Stimulated activated CD4-positive, alpha-beta T cell treated with anti-CD3 and anti-CD28 coated beads, Interleukin-15, amount 100 ng/mL, for 24 hours (primary cell): ENCODE data around the gene CERS1.

ENCODE experiments used
- DNase-seq: peaks from one replicate; pipeline ENCODE4 v3.0.0-alpha.2; 2020

Gene CERS1

DNA sequence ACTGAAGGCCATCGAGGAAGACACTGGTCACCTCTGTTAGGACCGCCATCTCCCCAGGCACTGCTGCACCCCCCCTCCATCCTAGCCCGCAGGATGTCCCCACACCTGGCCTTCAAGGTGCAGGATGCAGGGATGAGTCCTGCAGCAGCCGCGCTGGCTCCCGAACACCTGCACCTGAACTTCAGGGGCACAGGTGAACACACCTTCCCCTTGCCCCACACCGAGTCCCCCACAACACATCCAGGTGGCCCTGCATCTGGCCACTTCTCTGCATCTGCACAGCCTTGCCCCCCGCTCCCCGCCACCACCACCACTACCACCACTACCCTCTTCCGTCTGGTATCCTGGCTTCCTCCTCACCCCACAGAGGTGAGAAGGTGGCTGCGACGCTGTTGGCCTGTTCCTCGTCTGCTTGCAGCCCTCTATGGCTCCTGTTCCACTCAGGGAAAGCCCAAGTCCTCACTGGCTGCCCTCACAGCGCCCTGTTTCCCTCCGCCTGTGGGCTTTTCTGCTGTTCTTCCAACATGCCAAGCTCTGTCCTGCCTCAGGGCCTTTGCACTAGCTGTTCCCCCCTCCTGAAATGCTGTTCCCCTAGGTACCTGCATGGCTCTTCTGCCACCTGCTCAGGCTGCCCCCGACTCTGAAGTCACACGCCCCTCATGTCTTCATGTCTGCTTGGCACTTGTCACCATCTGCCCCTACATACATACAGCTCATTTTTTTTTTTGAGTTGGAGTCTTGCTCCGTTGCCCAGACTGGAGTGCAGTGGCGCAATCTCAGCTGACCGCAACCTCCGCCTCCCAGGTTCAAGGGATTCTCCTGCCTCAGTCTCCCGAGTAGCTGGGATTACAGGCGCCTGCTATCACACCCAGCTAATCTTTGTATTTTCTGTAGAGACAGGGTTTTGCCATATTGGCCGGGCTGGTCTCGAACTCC lies 1.4 kb upstream of the CERS1 start:
- no peak for DNase-seq

DNA sequence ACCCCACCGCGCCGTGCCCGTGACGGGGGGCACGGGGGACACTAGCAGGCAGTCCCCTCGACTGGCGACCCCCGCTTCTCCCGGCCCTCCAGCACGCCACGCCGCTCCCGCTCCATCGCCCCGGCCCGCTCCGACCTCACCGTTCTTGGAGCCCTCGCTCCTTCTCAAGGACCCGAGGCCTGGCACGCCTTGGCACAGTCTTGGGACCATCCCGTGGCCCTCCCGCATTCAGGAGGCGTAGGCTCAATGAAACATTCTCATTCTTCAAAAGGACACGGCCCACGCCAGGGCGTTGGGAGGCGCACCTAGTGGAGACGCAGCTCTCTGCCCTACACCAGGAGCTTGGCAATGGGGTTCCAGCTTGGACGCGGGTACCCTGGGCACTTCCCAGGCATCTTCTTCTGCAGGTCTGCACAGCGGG lies 473 bp upstream of the CERS1 start:
- peak; percentile 25 for DNase-seq

DNA sequence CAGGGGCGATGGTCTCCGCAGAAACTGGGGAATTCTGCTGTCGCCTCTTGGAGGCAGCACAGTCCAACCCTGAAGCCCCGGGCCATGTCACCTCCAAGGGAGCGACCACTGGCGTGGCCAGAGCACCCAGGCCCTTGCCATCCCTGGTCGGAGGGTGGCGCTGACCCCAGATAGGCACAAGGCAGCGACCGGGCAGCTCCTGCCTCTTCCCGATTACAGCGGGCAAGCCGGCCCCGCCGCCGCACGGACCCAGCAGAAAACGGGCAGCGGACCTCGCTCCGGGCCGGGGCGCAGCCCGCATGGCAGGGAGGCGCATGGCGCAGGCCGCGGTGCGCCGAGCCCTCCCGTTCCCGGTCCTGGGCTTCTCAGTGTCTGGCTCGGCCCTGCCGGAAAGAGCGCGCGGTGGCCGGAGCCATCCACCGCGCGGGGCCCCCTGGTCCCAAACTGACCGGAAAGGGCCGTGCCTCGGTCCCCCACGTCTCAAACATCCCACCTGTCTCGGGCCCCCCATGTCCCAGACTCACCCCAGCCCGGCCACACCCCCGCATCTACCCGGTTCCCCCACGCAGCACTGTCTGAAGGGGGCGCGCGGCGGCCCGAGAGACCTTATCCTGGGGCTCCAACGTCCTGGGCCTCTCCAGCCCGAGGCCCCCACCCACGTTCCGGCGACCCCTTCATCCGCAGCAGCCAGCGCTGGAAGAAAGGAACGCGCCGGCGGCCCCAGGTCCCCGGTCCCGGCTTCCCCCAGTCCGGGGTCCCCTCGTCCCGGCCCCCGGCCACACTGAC lies 727 bp downstream of the CERS1 start:
- no peak for DNase-seq

DNA sequence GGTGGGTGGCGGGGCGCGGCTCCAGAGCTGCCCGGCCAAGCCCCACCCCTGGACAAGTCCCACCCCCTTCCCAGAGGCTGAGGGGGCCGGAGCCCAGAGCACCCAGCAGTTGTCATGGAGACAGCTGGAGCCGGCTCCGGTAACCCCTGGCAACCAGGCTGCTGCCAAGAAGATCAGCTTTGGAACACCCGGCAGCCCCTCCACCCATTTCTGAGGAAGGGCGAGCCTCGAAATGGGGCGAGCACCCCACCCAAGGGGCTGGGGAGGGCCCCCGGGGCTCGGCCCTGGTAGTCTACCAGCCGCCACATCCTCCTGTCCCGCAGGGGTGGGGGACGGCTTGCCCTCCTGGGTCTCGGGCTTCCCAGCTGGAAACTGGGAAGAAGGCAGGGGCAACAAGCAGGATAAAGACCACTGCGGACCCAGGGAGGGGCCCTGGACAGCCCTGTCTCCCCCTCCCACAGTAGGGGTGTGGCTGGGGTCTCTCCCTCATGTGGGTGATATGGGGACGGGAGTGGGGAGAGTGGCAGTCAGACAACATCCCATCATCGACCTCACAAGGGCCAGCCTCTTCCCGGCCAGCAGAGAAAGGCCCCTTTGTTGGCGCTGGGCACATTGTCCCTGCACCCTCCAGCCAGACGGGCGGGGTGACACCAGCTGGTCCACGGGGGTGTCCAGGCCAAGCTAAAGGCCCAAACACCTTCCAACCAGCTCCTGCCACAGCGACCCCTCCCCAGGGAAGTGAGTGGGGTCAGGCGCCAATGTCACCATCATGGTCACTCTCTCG lies 1.5 kb downstream of the CERS1 start:
- no peak for DNase-seq

DNA sequence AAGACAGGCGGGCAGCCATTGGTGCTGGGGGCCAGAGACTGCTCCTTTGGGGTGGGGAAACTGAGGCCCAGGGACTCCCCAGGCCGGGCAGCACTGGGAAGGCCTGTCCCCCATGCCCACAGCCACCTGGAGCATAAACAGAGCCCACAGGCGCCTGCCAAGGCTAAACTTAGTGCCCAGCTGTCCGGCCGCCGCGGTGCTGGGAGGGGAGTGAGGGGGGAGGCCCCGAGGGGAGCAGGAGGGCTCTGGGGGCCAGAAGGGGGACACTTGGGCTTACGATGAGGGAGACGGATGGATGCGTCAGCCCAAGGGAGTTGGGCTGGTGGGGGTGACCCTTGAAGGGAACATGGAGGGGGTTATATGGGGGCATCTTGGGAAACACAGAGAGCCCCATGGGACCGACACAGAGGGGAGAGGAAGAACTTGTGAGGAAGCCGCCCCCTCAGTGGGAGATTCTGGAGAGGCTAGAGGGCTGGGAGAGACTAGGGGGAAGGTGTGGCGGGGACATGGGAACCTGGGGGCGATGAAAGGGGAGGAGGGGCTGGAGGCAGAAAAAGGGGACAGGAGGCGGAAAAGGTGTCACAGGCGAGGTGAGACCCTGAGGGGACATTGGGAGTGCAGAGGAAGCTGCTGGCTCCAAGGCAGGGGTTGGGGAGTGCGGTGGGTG lies 2.2 kb downstream of the CERS1 start:
- DNase-seq = no peak

DNA sequence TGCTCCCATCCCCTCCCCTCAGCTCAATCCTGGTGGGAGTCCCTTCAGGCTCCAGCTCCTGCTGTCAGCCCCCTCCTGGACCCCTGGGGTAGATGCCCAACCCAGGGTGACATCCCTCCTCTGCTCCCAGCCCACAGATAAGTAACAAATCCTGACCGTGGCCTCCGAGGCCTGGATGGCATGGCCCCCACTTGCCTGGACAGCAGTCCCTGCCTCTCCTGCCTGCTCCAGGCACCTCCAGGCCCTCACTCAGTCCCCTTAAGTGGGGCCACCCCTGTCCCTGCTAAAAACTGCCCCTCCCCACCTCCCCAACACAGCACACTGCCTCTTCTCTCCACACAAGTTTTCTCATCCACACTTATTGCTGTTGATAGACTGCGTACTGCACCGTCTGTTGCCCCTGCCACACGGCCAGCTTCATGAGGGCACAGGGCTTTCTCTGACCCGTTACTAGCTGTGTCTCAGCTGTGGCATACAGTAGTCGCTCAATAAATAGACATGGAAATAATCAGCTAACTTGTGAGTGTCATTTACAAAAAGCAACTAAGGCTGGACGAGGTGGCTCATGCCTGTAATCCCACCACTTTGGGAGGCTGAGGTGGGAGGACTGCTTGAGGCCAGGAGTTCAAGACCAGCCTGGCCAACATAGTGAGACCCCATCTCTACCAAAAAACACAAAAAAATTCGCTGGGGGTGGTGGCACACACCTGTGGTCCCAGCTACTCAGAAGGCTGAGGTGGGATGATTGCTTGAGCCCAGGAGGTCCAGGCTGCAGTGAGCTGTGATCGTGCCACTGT lies 5.8 kb downstream of the CERS1 start:
- no peak for DNase-seq

DNA sequence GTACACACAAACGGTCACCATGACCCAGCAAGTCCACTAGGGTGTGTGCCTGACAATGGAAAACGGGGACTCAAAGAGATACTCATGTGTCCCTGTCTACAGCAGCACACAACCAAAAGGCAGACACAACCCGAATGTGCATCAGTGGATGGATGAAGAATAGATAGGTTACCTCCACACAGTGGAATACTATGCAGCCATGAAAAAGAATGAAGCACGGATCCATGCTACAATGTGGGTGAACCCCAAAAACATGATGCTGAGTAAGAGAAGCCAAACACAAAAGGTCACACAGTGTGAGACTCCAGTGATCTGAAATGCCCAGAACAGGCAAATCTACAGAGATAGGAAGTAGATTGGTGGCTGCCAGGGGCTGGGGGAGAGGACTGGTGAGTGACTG lies 9.0 kb downstream of the CERS1 start:
- no peak for DNase-seq

DNA sequence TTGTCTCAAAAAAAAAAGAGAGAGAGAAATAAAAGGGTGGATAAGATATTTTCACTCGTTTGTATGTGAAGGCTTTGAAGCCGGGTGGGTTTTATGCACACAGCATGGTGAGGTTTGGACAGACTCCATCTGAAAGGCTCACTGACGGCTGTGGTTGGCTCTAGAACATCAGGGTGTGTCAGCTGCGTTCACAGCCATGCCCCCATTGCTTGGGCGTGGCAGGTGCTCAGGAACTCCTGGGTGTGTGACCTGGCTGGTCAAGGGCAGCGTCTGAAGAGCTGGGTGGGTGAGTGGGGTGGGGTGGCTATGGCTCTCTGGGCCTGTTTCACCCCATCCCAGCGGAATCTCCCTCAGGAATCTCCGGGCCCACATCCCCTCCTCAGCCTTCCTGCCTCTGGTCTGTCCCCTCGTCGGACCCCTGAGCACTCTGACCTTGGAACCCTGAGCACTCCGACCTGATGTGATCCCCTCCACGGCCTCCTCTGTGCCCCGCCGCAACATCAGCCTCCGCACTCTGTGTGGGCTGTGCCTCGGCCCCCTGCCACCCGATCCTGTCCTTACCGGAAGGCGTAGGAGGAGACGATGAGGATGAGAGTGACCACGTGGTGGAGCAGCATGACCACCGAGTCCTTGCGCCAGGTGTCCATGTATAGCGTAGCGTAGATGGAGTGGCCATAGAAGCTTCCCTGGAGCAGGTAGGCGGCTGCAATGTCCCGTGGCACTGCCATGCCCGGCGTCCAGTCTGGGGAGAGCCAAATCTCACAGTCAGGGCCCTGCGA lies 12.2 kb downstream of the CERS1 start:
- no peak for DNase-seq

DNA sequence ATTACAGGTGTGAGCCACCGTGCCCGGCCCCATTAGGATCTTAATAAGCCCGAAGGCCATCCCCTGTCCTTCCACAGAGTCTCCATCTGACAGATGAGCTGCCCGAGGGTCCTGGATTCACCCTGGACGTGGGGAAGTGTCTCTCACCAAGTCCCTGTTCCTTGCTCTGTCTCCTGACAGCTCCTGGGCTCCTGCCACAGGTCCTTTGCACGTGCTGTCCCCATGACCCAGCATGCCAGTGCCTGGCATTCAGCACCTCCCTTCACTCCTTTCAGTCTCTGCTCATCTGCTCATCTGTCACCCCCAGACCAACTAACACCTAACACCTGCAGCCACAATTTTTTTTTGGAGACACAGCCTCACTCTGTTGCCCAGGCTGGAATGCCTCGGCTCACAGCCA lies 14.5 kb downstream of the CERS1 start:
- no peak for DNase-seq

DNA sequence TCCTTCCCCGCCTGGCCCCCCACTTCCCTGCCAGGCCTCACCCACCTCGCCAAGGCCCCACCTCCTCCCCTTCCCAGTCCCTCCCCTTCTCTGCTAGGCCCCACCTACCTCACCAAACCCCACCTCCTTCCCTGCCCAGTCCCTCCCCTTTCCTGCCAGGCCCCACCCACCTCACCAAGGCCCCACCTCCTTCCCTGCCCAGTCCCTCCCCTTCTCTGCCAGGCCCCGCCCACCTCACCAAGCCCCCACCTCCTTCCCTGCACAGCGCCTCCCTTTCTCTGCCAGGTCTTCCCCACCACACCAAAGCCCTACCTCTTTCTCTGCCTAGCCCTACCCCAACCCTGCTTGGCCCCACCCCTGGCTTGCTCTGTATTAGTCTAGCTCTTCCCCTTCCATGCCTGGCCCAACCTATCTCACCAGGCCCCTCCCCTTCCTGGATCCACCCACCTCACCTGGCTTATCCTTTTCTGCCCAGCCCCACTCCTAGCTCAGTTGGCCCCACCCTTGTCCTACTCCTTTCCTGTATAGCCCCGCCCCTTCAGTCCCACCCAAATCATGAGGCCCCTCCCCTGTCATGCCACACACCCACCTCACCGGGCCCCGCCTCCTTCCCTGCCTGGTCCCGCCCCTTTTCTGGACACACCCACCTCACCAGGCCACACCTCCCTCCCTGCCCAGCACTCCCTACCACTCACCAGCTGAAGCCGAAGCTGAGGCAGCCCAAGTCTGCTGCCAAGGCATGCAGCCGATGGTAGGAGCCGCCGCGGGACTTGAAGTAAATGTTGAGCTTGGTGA lies 16.2 kb downstream of the CERS1 start:
- DNase-seq = peak; percentile 40

DNA sequence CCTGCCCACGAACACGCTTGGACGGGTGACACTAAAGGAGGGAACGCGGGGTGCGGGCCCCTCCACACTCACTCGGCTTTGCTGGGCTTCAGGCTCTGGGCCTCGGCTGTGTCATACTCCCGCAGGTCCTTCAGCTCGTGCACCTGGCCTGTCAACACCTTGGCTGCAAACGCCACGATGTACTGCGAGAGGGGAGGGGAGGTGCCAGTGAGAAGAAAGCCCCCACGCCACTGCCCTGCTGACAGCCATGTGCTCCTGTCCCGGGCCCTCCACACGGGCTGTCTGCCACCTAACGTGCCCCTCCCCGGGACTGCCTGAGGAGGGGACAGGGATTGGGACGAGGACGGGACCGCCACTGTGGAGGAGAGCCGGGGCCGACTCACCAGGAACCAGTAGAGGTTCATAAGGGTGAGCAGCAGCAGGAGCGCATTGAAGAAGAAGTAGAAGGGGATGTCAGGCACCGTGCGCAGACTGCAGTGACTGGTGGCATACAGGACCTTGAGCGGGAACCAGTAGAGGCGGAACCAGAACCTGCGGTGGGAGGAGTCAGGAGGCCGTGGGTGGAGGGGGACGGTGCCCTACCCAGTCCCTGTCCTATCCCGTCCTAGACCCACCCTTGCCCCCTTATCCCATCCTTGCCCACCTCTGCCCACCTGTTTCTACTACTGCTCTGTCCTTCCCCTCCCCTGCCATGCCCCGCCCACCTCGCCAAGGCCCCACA lies 16.9 kb downstream of the CERS1 start:
- no peak for DNase-seq

DNA sequence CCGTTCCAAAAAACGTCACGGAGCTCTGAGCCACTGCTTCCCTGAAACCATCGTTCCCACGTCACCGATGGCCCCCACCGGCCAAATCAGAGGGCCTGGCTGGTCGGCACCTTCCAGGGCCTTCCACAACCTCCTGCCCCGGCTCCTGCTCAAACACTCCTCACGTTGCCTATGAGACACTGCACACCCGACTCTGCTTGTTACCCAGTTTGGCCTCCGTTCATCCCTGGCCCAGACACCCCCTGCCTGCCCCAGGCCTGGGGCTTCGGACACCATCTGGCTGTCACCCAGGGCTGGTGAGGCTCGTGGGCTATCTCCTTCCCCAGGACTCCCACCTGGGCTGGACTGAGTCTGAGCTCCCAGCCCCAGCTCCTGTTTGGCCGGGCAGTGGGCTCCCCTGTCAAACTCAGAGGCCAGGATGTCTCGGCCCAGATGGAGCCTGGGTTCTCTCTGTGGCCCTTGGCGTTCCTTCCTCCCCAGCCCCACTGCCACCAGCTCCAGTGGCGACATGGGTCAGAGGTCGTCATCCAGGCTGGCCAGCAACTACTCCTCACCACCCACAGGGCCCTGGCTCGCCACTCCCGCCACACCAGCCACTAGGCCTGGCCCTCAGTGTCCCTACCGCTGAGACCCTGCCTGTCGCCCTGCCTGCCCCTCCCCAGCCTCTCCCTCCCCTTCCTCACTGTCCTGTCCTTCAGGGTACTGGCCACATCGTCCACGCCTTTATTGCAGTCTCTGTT lies 17.7 kb downstream of the CERS1 start:
- DNase-seq = no peak

DNA sequence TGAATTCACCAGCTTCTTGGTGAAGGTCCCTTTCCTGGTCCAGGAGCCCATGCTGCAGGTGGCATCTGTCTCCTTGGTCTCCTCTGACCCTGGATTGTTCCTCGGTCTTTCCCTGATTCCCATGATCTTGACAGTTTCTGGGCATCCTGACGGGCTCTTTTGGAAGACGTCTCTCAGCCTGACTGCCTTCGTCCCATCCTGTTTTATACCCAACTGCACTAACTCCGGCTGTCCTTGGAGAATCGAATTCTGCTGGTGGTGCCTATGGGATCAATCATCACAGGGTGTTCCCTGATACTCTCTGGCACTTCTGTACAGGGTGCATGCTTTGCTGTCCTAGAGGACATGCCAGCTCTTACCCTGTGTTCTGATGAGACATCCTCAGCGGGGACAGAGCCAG lies 19.1 kb downstream of the CERS1 start:
- DNase-seq = no peak

DNA sequence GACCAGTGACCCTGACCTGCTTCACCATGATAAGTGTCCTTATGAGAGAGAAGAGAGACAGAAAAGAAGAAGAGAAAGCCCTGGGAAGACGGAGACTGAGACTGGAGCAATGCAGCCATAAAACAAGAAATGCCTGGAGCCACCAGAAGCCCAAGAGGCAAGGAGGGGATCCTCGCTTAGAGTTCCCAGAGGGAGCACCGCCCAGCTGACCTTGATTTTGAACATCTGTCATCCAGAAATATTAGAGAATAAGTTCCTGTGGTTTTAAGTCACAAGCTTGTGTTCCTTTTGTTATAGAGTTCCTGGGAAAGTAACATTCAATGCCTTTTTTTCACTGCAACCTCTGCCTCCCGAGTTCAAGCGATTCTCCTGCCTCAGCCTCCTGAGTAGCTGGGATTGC lies 20.2 kb downstream of the CERS1 start:
- no peak for DNase-seq

DNA sequence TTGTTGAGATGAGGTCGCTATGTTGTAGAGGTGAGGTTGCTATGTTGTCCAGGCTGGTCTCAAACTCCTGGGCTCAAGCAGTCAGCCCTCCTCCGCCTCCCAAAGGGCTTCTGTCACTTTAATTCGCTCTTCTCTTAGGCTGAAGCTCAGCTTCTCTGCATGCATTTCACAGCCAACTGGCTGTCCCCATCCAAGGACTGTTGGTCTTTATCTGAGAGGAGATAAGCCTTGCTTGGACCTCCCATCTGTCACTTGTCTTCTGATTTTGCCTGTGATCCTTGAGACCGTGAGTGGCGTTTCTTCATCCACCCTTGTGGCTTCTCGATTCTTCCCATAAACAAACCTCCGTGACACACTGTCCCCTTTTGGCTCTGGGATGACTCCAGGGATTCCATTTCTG lies 24.4 kb downstream of the CERS1 start:
- DNase-seq = no peak

DNA sequence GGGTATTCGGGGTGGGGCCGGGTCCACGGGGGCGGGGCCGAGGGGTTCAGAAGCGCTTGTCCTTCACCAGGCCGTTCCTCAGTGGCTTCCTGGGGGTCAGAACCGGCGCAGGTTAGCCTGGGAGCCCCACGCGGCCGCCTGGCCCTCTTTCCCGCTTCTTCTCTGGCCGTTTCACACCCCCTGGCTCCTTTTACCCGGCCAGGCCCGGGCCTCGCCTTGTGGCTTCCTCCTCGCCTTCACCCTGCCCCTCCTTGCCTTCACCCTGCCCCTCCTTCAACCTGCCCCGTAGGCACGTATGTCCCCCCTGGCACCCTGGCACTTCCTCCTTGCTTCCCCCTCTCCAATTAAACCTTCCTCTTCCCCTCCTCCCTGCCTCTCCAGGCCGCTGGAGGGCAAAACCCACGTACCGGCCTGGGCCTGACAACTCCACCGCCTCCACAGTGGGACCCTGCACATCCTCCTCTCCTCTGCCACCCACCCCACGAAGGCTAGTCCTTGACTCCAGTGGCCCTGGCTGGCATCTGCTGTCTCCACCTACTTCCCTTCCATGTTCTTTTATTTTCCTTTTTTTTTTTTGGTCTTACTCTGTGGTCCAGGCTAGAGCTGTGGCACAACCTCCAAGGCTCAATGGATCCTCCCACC lies 25.3 kb downstream of the CERS1 start:
- DNase-seq = no peak

DNA sequence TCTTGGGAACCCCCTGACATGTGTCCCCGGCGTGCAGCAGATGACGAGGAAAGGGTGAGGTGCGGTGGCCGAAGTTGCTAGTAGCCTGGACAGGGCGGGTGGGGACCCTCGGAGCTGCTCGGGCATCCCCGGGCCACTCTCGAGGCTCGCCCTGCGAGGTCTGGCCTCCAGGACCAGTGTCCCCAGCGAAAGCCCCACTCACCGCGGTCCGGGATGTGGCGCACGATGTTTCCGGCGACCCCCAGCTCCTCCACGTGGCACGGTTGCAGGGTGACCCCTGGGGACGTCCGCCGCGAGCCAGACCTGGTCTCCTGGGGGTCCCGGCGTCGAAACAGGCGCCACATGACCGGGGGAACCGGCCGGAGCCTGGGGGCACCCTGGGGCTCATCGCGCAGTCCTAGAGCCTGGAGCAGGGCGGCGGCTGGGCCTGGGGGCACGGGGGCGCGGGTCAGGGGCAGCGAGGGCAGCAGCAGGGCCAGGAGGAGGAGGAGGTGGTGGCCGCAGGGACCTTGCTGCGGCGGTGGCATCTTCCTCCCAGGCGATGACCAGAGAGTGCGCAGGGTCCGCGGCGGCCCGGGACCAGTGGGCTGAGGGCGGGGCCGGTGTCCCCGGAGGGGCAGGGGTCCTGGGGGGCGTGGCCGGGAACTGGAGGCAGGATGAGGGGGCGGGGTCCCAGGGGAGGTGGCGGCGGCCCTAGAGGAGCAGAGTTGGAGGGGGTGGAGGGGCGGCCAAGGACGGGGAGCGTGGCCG lies 26.0 kb downstream of the CERS1 start:
- no peak for DNase-seq
